Body of pancreas (tissue), 4 donors: ENCODE data around the gene PGLYRP2. TPM values are rescaled to one million over a fixed set of nuclear protein-coding genes. Genes with fewer than 3 reads are reported as not detected.

ENCODE experiments used
- ATAC-seq: fragments of 150-250 bp; one replicate; pipeline ENCODE4 v1.9.1; 2016
- DNase-seq, 4 donors: peaks; one replicate each; pipeline ENCODE4 v3.0.0-alpha.2; 2019
- H3K27ac ChIP-seq, 4 donors: fragments of 200-600 bp; sonication (generic); 1 replicate in 3 of 4; 2 replicates in 1 of 4; pipeline versions ENCODE4 v1.5.1 to v1.6.1; 2016 to 2019; ENCODE audit warnings: mild to moderate bottlenecking in 1 of 4, mixed read lengths in 1 of 4, moderate library complexity in 1 of 4
- H3K27me3 ChIP-seq, 2 donors: fragments of 200-600 bp; sonication (generic); one replicate each; pipeline ENCODE4 v1.6.0; 2016; ENCODE audit warnings: mild to moderate bottlenecking in 1 of 2
- H3K36me3 ChIP-seq, 2 donors: fragments of 200-600 bp; sonication (generic); replicated peaks in 1 of 2; 2 replicates each; pipeline ENCODE4 v1.5.1; 2016; ENCODE audit warnings: low read depth in 2 of 2; ENCODE audit not compliant: insufficient read depth in 1 of 2
- H3K4me1 ChIP-seq: fragments of 200-600 bp; sonication (generic); one replicate; pipeline ENCODE4 v1.6.0; 2016
- H3K4me3 ChIP-seq, 2 donors: fragments of 200-600 bp; sonication (generic); 1 replicate in 1 of 2; 2 replicates in 1 of 2; pipeline ENCODE4 v1.5.1; 2016 to 2019
- H3K9me3 ChIP-seq, 3 donors: fragments of 200-600 bp; sonication (generic); 1 replicate in 2 of 3; 2 replicates in 1 of 3; pipeline ENCODE4 v1.5.1; 2016
- CTCF ChIP-seq, 7 experiments: fragments of 450-650 bp in 4 of 7; fragments of 200-600 bp in 3 of 7; sonication (generic) in 3 of 7; IDR thresholded peaks; one replicate each; pipeline ENCODE4 v1.5.1; 2016 to 2019; ENCODE audit warnings: antibody characterized with exemption in 7 of 7
- POLR2A ChIP-seq, 3 donors: fragments of 450-650 bp; IDR thresholded peaks; one replicate each; pipeline ENCODE4 v1.6.1; 2016; ENCODE audit warnings: antibody characterized with exemption in 3 of 3, mild to moderate bottlenecking in 2 of 3
- WGBS, 2 donors: methylation state at CpG; one replicate each; pipeline ENCODE4 v1.1.5; 2017; 5-methylcytosine and 5-hydroxymethylcytosine counted together
- intact Hi-C: fragments of 100-400 bp; cut with DNase I; formaldehyde crosslinking; loops from one replicate; pipeline ENCODE4 v1.15.1; 2023
- total RNA-seq, 2 donors: library from RNA; depleted of rRNA; stranded (reverse); fragments of >200 nt; gene quantifications; one replicate each; pipeline ENCODE4 v1.1.0, GENCODE V29; 2016

Gene PGLYRP2
- total RNA-seq, 2 donors from 2014 or later, result not detected

DNA sequence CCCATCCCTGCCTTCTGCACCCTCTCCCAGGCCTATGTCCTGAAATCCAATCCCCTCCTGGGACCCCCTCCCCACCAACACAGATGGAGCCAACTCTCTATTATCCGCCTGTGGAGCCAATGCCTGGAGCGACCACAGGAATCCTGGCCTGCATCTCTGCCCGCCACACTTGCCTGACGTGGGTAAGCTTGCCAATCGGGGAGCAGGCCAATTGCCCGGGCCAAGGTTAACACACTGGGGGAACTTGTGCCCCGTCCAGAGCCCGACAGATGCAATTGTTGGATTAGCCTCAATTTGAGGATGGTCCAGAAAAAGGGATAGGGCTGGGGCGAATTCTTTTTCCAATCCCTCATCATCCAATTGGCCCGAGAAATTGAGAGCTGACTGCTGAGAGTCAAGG is 35.5 kb downstream of the PGLYRP2 start:
- WGBS, 2 donors, result 40 to 65% methylated on average over 5 to 10 of the region's 10 CpGs
- H3K4me1 ChIP-seq, result peaks cover 3% of the 10 kb centered on the region
- H3K27ac ChIP-seq, result no peak overlapping the region
- TF ChIP-seq POLR2A (IDR thresholded peaks at IDR 0.05) (no peak), CTCF (IDR thresholded peaks at IDR 0.05) (no peak)
- H3K4me3 ChIP-seq, result no peak overlapping the region
- H3K27me3 ChIP-seq, result no peaks in the 10 kb centered on the region
- no peaks in the 10 kb centered on the region for H3K9me3 ChIP-seq
- ATAC-seq (no peak), DNase-seq (no peak)
- intact Hi-C loops, result no loop called here
- no peaks in the 10 kb centered on the region for H3K36me3 ChIP-seq

DNA sequence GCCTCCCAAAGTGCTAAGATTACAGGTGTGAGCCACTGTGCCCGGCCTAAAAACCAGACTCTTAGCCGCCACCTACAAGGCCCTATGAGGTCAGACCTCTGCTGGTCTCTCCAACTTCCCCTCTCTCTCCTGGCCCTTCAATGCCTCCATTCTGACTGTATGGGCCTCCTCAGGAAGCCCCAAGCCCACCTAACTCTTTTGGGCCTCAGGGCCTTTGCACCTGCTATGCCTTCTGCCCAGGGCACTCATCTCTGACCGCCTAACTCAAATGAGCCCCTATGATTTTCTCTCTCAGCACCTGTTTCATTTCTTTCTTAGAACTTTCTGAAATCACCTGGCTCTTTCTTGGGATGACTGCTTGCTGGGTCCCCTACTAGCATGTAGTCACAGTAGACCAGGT is 36.0 kb downstream of the PGLYRP2 start:
- H3K36me3 ChIP-seq, result no peaks in the 10 kb centered on the region

DNA sequence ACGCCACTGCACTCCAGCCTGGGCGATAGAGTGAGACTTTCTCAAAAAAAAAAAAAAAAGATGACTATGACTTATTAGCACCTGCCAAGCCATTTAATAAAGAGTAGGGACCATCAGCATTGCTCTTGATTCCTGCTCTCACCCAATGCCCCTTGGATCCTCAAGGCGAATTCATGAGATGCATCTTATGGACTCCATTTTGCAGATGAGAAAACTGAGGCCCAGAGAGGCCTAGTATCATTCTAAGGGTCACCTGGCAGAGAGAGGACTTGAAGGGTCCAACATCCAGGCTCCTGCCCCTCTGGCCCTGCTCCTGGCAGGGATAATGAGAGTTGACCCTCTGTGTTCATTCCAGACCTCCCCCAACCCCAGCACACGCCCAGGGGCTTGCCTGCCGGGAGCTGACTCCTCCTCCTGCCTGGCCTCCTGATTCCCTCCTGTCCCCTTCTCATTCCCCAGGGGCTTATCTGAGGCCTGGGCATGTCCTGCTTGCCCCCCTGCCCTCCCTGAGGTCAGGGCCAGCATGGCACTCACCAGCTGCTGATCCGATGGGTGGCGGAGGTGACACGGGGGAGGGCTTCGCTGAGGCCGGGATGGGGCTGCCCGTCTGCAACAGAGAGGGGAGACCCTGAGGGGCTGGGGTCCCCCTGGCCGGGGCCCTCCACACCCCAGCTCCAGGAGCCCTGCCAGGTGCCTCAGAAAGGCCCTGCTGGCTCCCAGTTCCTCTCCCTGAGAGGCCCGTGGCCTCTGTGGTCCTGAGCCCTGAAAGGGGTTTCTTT is 37.0 kb downstream of the PGLYRP2 start:
- intact Hi-C loops, result no loop called here
- TF ChIP-seq POLR2A (IDR thresholded peaks at IDR 0.05) (no peak), CTCF (IDR thresholded peaks at IDR 0.05) (no peak)
- 79 to 92% methylated on average over 6 to 10 of the region's 13 CpGs for WGBS, 2 donors
- H3K4me3 ChIP-seq, result no peak overlapping the region
- ATAC-seq, result no peak
- no peak for DNase-seq
- H3K27me3 ChIP-seq, result no peaks in the 10 kb centered on the region
- H3K4me1 ChIP-seq, result peaks cover 12% of the 10 kb centered on the region
- no peaks in the 10 kb centered on the region for H3K36me3 ChIP-seq
- H3K27ac ChIP-seq, result no peak overlapping the region
- no peaks in the 10 kb centered on the region for H3K9me3 ChIP-seq

More for the DNA sequence above, 36.0 kb downstream of the PGLYRP2 start:
- H3K9me3 ChIP-seq, result no peaks in the 10 kb centered on the region
- TF ChIP-seq CTCF (IDR thresholded peaks at IDR 0.05) (no peak), POLR2A (IDR thresholded peaks at IDR 0.05) (no peak)
- H3K27me3 ChIP-seq, result no peaks in the 10 kb centered on the region
- WGBS, 2 donors, result 91 to 95% methylated on average over 3 of the region's 3 CpGs
- intact Hi-C loops, result no loop called here
- peaks cover 3% of the 10 kb centered on the region for H3K4me1 ChIP-seq
- no peak for ATAC-seq
- DNase-seq, result no peak
- H3K27ac ChIP-seq, result no peak overlapping the region
- H3K4me3 ChIP-seq, result no peak overlapping the region

- H3K36me3 ChIP-seq, result no peaks in the 10 kb centered on the region
- 79 to 85% methylated on average over 3 of the region's 3 CpGs for WGBS, 2 donors
- no peak overlapping the region for H3K4me3 ChIP-seq
- ATAC-seq (no peak), DNase-seq (no peak)
- no peaks in the 10 kb centered on the region for H3K9me3 ChIP-seq
- H3K27ac ChIP-seq, result no peak overlapping the region
- intact Hi-C loops, result no loop called here
- no peak for TF ChIP-seq POLR2A (IDR thresholded peaks at IDR 0.05)
- TF ChIP-seq CTCF (IDR thresholded peaks at IDR 0.05), result no peak
- H3K4me1 ChIP-seq, result peaks cover 16% of the 10 kb centered on the region
- H3K27me3 ChIP-seq, result no peaks in the 10 kb centered on the region
Measured at GRCh38 chr19:15441317-15441716, 38.0 kb downstream of the PGLYRP2 start.
